Spleen (tissue), 11 donors: ENCODE data around the gene TEX52. TPM values are rescaled to one million over a fixed set of nuclear protein-coding genes. Genes with fewer than 3 reads are reported as not detected.

ENCODE experiments used
- DNase-seq: peaks from one replicate; pipeline ENCODE4 v3.0.0-alpha.2; 2020
- H3K27ac ChIP-seq, 8 donors: fragments of 200-600 bp; sonication (generic) in 7 of 8; 1 replicate in 4 of 8; 2 replicates in 4 of 8; pipeline versions ENCODE4 v1.5.0 to v1.8.0; 2016 to 2021; ENCODE audit warnings: inconsistent platforms in 4 of 8, mild to moderate bottlenecking in 4 of 8, moderate library complexity in 1 of 8
- H3K27me3 ChIP-seq, 7 donors: fragments of 200-600 bp; sonication (generic) in 6 of 7; replicated peaks in 1 of 7; 1 replicate in 4 of 7; 2 replicates in 3 of 7; pipeline versions ENCODE4 v1.5.0 to v1.8.0; 2016 to 2021; ENCODE audit warnings: inconsistent platforms in 3 of 7, mild to moderate bottlenecking in 1 of 7
- H3K36me3 ChIP-seq, 6 donors: fragments of 200-600 bp; sonication (generic) in 5 of 6; 1 replicate in 4 of 6; 2 replicates in 2 of 6; pipeline versions ENCODE4 v1.5.0 to v1.8.0; 2016 to 2021; ENCODE audit warnings: inconsistent platforms in 2 of 6
- H3K4me1 ChIP-seq, 6 donors: fragments of 200-600 bp; sonication (generic) in 5 of 6; 1 replicate in 3 of 6; 2 replicates in 3 of 6; pipeline versions ENCODE4 v1.5.0 to v1.8.0; 2016 to 2021; ENCODE audit warnings: inconsistent platforms in 3 of 6
- H3K4me3 ChIP-seq, 8 donors: fragments of 200-600 bp; sonication (generic) in 7 of 8; 1 replicate in 4 of 8; 2 replicates in 4 of 8; pipeline versions ENCODE4 v1.5.0 to v1.8.0; 2016 to 2021; ENCODE audit warnings: inconsistent platforms in 4 of 8, mild to moderate bottlenecking in 4 of 8, moderate library complexity in 2 of 8
- H3K9me3 ChIP-seq, 8 donors: fragments of 200-600 bp; sonication (generic) in 7 of 8; 1 replicate in 4 of 8; 2 replicates in 4 of 8; pipeline versions ENCODE4 v1.5.0 to v1.8.0; 2016 to 2021; ENCODE audit warnings: inconsistent platforms in 4 of 8
- CTCF ChIP-seq, 11 experiments: fragments of 200-600 bp in 7 of 11; fragments of 450-650 bp in 4 of 11; sonication (generic) in 4 of 11; IDR thresholded peaks in 8 of 11; conservative IDR thresholded peaks in 3 of 11; 1 replicate in 7 of 11; 2 replicates in 4 of 11; pipeline versions ENCODE4 v1.4.0 to v1.8.0; 2016 to 2021; ENCODE audit warnings: antibody characterized with exemption in 11 of 11, inconsistent platforms in 4 of 11, mild to moderate bottlenecking in 1 of 11
- POLR2A ChIP-seq, 3 donors: fragments of 450-650 bp; IDR thresholded peaks; one replicate each; pipeline ENCODE4 v1.5.1; 2017; ENCODE audit warnings: antibody characterized with exemption in 3 of 3, mild to moderate bottlenecking in 1 of 3
- POLR2AphosphoS5 ChIP-seq, 3 donors: sonication (generic); formaldehyde crosslinking; IDR thresholded peaks; one replicate each; pipeline ENCODE4 v1.5.1; 2017; ENCODE audit warnings: antibody characterized with exemption in 3 of 3
- WGBS, 5 donors: extraction: QIAGEN DNeasy Blood & Tissue Kit in 3 of 5; methylation state at CpG; one replicate each; pipeline versions ENCODE4 v1.1.5 to v1.1.7; 2013 to 2018; 5-methylcytosine and 5-hydroxymethylcytosine counted together
- intact Hi-C: fragments of 100-400 bp; cut with DNase I; formaldehyde crosslinking; loops from one replicate; pipeline ENCODE4 v1.15.0; 2023; ENCODE audit warnings: low total_unique reads
- polyA plus RNA-seq, 3 donors: library from polyadenylated mRNA; stranded (reverse); fragments of 200-250 nt; gene quantifications; one replicate each; pipeline ENCODE4 v1.2.1, GENCODE V29; 2013
- total RNA-seq, 7 donors: library from RNA; depleted of rRNA in 3 of 7; stranded (reverse); fragments of >200 nt in 3 of 7; fragmentation: NEBNext Ultra II Directional in 4 of 7; extraction: Animal tissue kit (Norgen Biotek cat#: 25700) in 4 of 7; gene quantifications; one replicate each; pipeline versions ENCODE4 v1.1.0 to v1.2.1, GENCODE V29; 2016 to 2021
- donor health status: healthy with polysubstance abuse.
- donor health status: DM: no; HTN: no; CAD: no; lungs with moderate emphysema.
- donor health status: DM: no; HTN: no; CAD: no.
- donor health status: Bipolar disorder and iron deficiency.
- donor health status: healthy.
- donor health status: DM: no; HTN: no; CAD: no.
- donor health status: DM: yes; HTN: yes; CAD: no.

TEX52 gene
- total and polyA plus RNA-seq, 10 donors, result not detected

GRCh38 chr12:2826036-2826435 is 30.8 kb downstream of the TEX52 start:
- WGBS, 5 donors, result 93 to 98% (median 95%) methylated on average over 3 of the region's 3 CpGs
- Histone ChIP-seq H3K4me1 (no peaks in the 10 kb centered on the region), H3K27ac (no peak overlapping the region), H3K27me3 (no peaks in the 10 kb centered on the region), H3K9me3 (no peaks in the 10 kb centered on the region), H3K4me3 (no peak overlapping the region), H3K36me3 (peaks cover 5 to 100% (median 94%) of the 10 kb centered on the region in 6 donors)
- DNase-seq, result no peak
- TF ChIP-seq CTCF (IDR thresholded peaks at IDR 0.05 in 8 of 11, conservative IDR thresholded peaks at IDR 0.05 in 3 of 11), result no peak
- TF ChIP-seq POLR2AphosphoS5 (IDR thresholded peaks at IDR 0.05), result no peak
- TF ChIP-seq POLR2A (IDR thresholded peaks at IDR 0.05), result no peak
- intact Hi-C loops, result no loop called here

- H3K36me3 ChIP-seq, result peaks cover 5 to 100% (median 94%) of the 10 kb centered on the region in 6 donors
- H3K4me3 ChIP-seq, result no peak overlapping the region
- no peak for DNase-seq
- no peak overlapping the region for H3K27ac ChIP-seq
- H3K9me3 ChIP-seq, result no peaks in the 10 kb centered on the region
- 85 to 89% (median 87%) methylated on average over 4 of the region's 4 CpGs for WGBS, 5 donors
- TF ChIP-seq CTCF (IDR thresholded peaks at IDR 0.05 in 8 of 11, conservative IDR thresholded peaks at IDR 0.05 in 3 of 11) (no peak), POLR2A (IDR thresholded peaks at IDR 0.05) (no peak), POLR2AphosphoS5 (IDR thresholded peaks at IDR 0.05) (no peak)
- no peaks in the 10 kb centered on the region for H3K4me1 ChIP-seq
- H3K27me3 ChIP-seq, result no peaks in the 10 kb centered on the region
- intact Hi-C loops, result no loop called here
These were observed 31.7 kb downstream of the TEX52 start for GRCh38 chr12:2825132-2825531.

GRCh38 chr12:2824541-2824940 is 32.3 kb downstream of the TEX52 start:
- intact Hi-C loops, result no loop called here
- peaks cover 5 to 100% (median 94%) of the 10 kb centered on the region in 6 donors for H3K36me3 ChIP-seq
- 80 to 91% (median 90%) methylated on average over 6 of the region's 6 CpGs for WGBS, 5 donors

GRCh38 chr12:2823483-2823882 is 33.4 kb downstream of the TEX52 start:
- Histone ChIP-seq H3K27me3 (no peaks in the 10 kb centered on the region), H3K9me3 (no peaks in the 10 kb centered on the region), H3K4me1 (no peaks in the 10 kb centered on the region), H3K4me3 (no peak overlapping the region), H3K36me3 (peaks cover 5 to 100% (median 97%) of the 10 kb centered on the region in 6 donors), H3K27ac (peak overlapping the region in 1 of 8 donors; percentile 11)
- TF ChIP-seq POLR2A (IDR thresholded peaks at IDR 0.05) (no peak), POLR2AphosphoS5 (IDR thresholded peaks at IDR 0.05) (no peak), CTCF (IDR thresholded peaks at IDR 0.05 in 8 of 11, conservative IDR thresholded peaks at IDR 0.05 in 3 of 11) (no peak)
- WGBS, 5 donors, result 67 to 86% (median 84%) methylated on average over 7 of the region's 7 CpGs
- DNase-seq, result no peak
- intact Hi-C loops, result no loop called here

More at GRCh38 chr12:2824541-2824940, 32.3 kb downstream of the TEX52 start:
- no peak overlapping the region for H3K27ac ChIP-seq
- no peaks in the 10 kb centered on the region for H3K9me3 ChIP-seq
- no peak for DNase-seq
- no peak for TF ChIP-seq POLR2A (IDR thresholded peaks at IDR 0.05)
- TF ChIP-seq POLR2AphosphoS5 (IDR thresholded peaks at IDR 0.05), result no peak
- no peak for TF ChIP-seq CTCF (IDR thresholded peaks at IDR 0.05 in 8 of 11, conservative IDR thresholded peaks at IDR 0.05 in 3 of 11)
- no peaks in the 10 kb centered on the region for H3K4me1 ChIP-seq
- no peaks in the 10 kb centered on the region for H3K27me3 ChIP-seq
- no peak overlapping the region for H3K4me3 ChIP-seq
